IMR-90 (cell line): ENCODE results near the gene SLC23A2. TPM values are rescaled to one million over a fixed set of nuclear protein-coding genes. Genes with fewer than 3 reads are reported as not detected.
A peak's percentile ranks its signal among the peaks of the same experiment; 100 is the strongest.

Experiments used
- ATAC-seq: fragments of 200-7000 bp; cut with Tn5 transposase; 2 replicates; pipeline ENCODE4 v1.9.1; 2020; ENCODE audit warnings: low read depth, mild to moderate bottlenecking, moderate library complexity
- BruUV-seq: library from RNA; stranded (reverse); fragments of 400-500 nt; replicated peaks from 2 replicates; lab custom pipeline; 2021; lab: Mats Ljungman, UMichigan
- CTCF ChIA-PET: fragments of 300-600 bp; formaldehyde crosslinking; extraction: SDS; loops from one replicate; lab custom pipeline; 2021; ENCODE audit warnings: antibody characterized with exemption; lab: Yijun Ruan, JAX
- POLR2A ChIA-PET: fragments of 300-600 bp; sonication (Branson Sonifier 250); formaldehyde crosslinking; loops from one replicate; lab custom pipeline; 2022; ENCODE audit warnings: antibody characterized with exemption; ENCODE audit not compliant: unreplicated experiment; lab: Charles Lee
- DNase-seq: peaks from one replicate; pipeline ENCODE4 v3.0.0; 2013
- H2AFZ ChIP-seq: replicated peaks from 2 replicates; pipeline ENCODE3; 2013; ENCODE audit warnings: low read length, mild to moderate bottlenecking; ENCODE audit not compliant: poor library complexity
- H2AK5ac ChIP-seq: 2 replicates; pipeline ENCODE4 v1.6.1; 2013; ENCODE audit warnings: low read depth, low read length, inconsistent platforms
- H2AK9ac ChIP-seq: replicated peaks from 2 replicates; pipeline ENCODE3; 2013; ENCODE audit warnings: mild to moderate bottlenecking, low read depth, low read length, moderate library complexity; ENCODE audit not compliant: poor library complexity
- H2BK120ac ChIP-seq: 2 replicates; pipeline ENCODE4 v1.6.1; 2013; ENCODE audit warnings: low read depth, low read length, inconsistent platforms
- H2BK15ac ChIP-seq: 3 replicates; pipeline ENCODE4 v1.6.1; 2013; ENCODE audit warnings: low read depth, low read length, inconsistent platforms
- H2BK20ac ChIP-seq: 2 replicates; pipeline ENCODE4 v1.6.1; 2013; ENCODE audit warnings: low read depth, mild to moderate bottlenecking, inconsistent platforms, low read length, moderate library complexity
- H2BK5ac ChIP-seq: 2 replicates; pipeline ENCODE4 v1.6.1; 2013; ENCODE audit warnings: mild to moderate bottlenecking, low read depth, low read length, inconsistent platforms; ENCODE audit not compliant: poor library complexity, severe bottlenecking
- H3K14ac ChIP-seq: replicated peaks from 2 replicates; pipeline ENCODE4 v1.6.1; 2013; ENCODE audit warnings: low read depth, low read length, inconsistent platforms
- H3K18ac ChIP-seq: 2 replicates; pipeline ENCODE4 v1.6.1; 2013; ENCODE audit warnings: low read depth, low read length, control low read depth
- H3K23ac ChIP-seq: 2 replicates; pipeline ENCODE4 v1.6.1; 2013; ENCODE audit warnings: low read depth, low read length, inconsistent platforms
- H3K27ac ChIP-seq: 2 replicates; pipeline ENCODE4 v1.5.1; 2013; ENCODE audit warnings: mild to moderate bottlenecking, control low read depth, low read length; ENCODE audit not compliant: insufficient read depth
- H3K27me3 ChIP-seq: 2 replicates; pipeline ENCODE4 v1.6.1; 2013; ENCODE audit warnings: low read length; ENCODE audit not compliant: control insufficient read depth, insufficient read depth
- H3K36me3 ChIP-seq: 2 replicates; pipeline ENCODE4 v1.6.1; 2013; ENCODE audit warnings: low read length, mixed read lengths; ENCODE audit not compliant: control insufficient read depth, insufficient read depth
- H3K4ac ChIP-seq: 2 replicates; pipeline ENCODE4 v1.6.1; 2013; ENCODE audit warnings: low read depth, low read length, inconsistent platforms
- H3K4me1 ChIP-seq: 2 replicates; pipeline ENCODE4 v1.6.1; 2013; ENCODE audit warnings: low read length, mixed read lengths; ENCODE audit not compliant: control insufficient read depth, insufficient read depth
- H3K4me2 ChIP-seq: 2 replicates; pipeline ENCODE4 v1.6.1; 2013; ENCODE audit warnings: low read depth, mild to moderate bottlenecking, control low read depth, low read length, moderate library complexity
- H3K4me3 ChIP-seq: 2 replicates; pipeline ENCODE4 v1.5.1; 2013; ENCODE audit warnings: low read depth, mild to moderate bottlenecking, control low read depth, low read length, moderate library complexity; ENCODE audit not compliant: insufficient read depth
- H3K56ac ChIP-seq: 2 replicates; pipeline ENCODE4 v1.6.1; 2013; ENCODE audit warnings: low read length, inconsistent platforms; ENCODE audit not compliant: insufficient read depth; ENCODE audit errors: extremely low read depth
- H3K79me1 ChIP-seq, 2 experiments: 2 replicates each; pipeline ENCODE4 v1.6.1; 2013; ENCODE audit warnings: low read length in 2 of 2, inconsistent platforms in 1 of 2, low read depth in 1 of 2
- H3K9ac ChIP-seq: 2 replicates; pipeline ENCODE4 v1.6.1; 2013; ENCODE audit warnings: low read depth, low read length, control low read depth
- H3K9me1 ChIP-seq: 2 replicates; pipeline ENCODE4 v1.6.1; 2013; ENCODE audit warnings: low read length, inconsistent platforms; ENCODE audit not compliant: insufficient read depth
- H3K9me3 ChIP-seq: 2 replicates; pipeline ENCODE4 v1.6.1; 2013; ENCODE audit warnings: low read length; ENCODE audit not compliant: control insufficient read depth, insufficient read depth
- H4K20me1 ChIP-seq: 2 replicates; pipeline ENCODE4 v1.6.1; 2013; ENCODE audit warnings: low read length, inconsistent platforms; ENCODE audit not compliant: insufficient read depth
- H4K5ac ChIP-seq: 2 replicates; pipeline ENCODE4 v1.6.1; 2013; ENCODE audit warnings: mild to moderate bottlenecking, low read depth, low read length, control low read depth
- H4K8ac ChIP-seq, 2 experiments: 2 replicates each; pipeline ENCODE4 v1.6.1; 2013; ENCODE audit warnings: low read depth in 2 of 2, low read length in 2 of 2, control low read depth in 1 of 2, inconsistent platforms in 1 of 2
- H4K91ac ChIP-seq: 2 replicates; pipeline ENCODE4 v1.6.1; 2013; ENCODE audit warnings: low read depth, low read length, inconsistent platforms; ENCODE audit not compliant: insufficient read depth
- BHLHE40 ChIP-seq: fragments of 150-350 bp; IDR thresholded peaks from 2 replicates; pipeline ENCODE4 v1.6.1; 2016; ENCODE audit warnings: mild to moderate bottlenecking, low read depth, low read length
- CEBPB ChIP-seq: IDR thresholded peaks from 2 replicates; pipeline ENCODE4 v1.6.1; 2012; ENCODE audit warnings: low read depth, low read length, improper control_type of control experiment
- CHD1 ChIP-seq: IDR thresholded peaks from 2 replicates; pipeline ENCODE4 v1.6.1; 2012; ENCODE audit warnings: low read depth, low read length, improper control_type of control experiment
- CTCF ChIP-seq: conservative IDR thresholded peaks from 2 replicates; pipeline ENCODE4 v1.5.1; 2012; ENCODE audit warnings: mild to moderate bottlenecking, low read depth, low read length, improper control_type of control experiment
- ELK1 ChIP-seq: fragments of 150-350 bp; IDR thresholded peaks from 2 replicates; pipeline ENCODE4 v1.6.1; 2016; ENCODE audit warnings: low read depth, mild to moderate bottlenecking, low read length, moderate library complexity, borderline replicate concordance
- FOS ChIP-seq: fragments of 150-350 bp; IDR thresholded peaks from 2 replicates; pipeline ENCODE4 v1.6.1; 2016; ENCODE audit warnings: low read depth, low read length
- MAFK ChIP-seq: IDR thresholded peaks from 2 replicates; pipeline ENCODE4 v1.6.1; 2012; ENCODE audit warnings: low read depth, low read length, improper control_type of control experiment
- MAZ ChIP-seq: IDR thresholded peaks from 2 replicates; pipeline ENCODE4 v1.6.1; 2012; ENCODE audit warnings: low read depth, mild to moderate bottlenecking, low read length, improper control_type of control experiment, moderate library complexity, borderline replicate concordance
- MXI1 ChIP-seq: IDR thresholded peaks from 2 replicates; pipeline ENCODE4 v1.6.1; 2012; ENCODE audit warnings: low read depth, mild to moderate bottlenecking, low read length, moderate library complexity, borderline replicate concordance
- NFE2L2 ChIP-seq: fragments of 150-350 bp; IDR thresholded peaks from 2 replicates; pipeline ENCODE4 v1.6.1; 2016; ENCODE audit warnings: low read depth, mild to moderate bottlenecking, low read length
- POLR2A ChIP-seq: IDR thresholded peaks from 2 replicates; pipeline ENCODE4 v1.6.1; 2012; ENCODE audit warnings: mild to moderate bottlenecking, low read depth, low read length
- RAD21 ChIP-seq: IDR thresholded peaks from 2 replicates; pipeline ENCODE4 v1.6.1; 2012; ENCODE audit warnings: low read length, improper control_type of control experiment
- RCOR1 ChIP-seq: IDR thresholded peaks from 2 replicates; pipeline ENCODE4 v1.6.1; 2012; ENCODE audit warnings: mild to moderate bottlenecking, low read length, improper control_type of control experiment; ENCODE audit not compliant: insufficient replicate concordance
- RFX5 ChIP-seq: IDR thresholded peaks from 2 replicates; pipeline ENCODE4 v1.8.0; 2012; ENCODE audit warnings: low read depth, mild to moderate bottlenecking, low read length, moderate library complexity
- SMC3 ChIP-seq: fragments of 150-350 bp; IDR thresholded peaks from 2 replicates; pipeline ENCODE4 v1.6.1; 2016; ENCODE audit warnings: low read depth, mild to moderate bottlenecking, antibody characterized with exemption, low read length, moderate library complexity
- USF2 ChIP-seq: fragments of 150-350 bp; IDR thresholded peaks from 2 replicates; pipeline ENCODE4 v1.6.1; 2017; ENCODE audit warnings: mild to moderate bottlenecking, antibody characterized with exemption, low read length, low read depth
- WGBS, 2 experiments: methylation state at CpG; one replicate each; pipeline versions ENCODE4 v1.1.5 to v1.1.7; 2013; ENCODE audit warnings: missing lambda C conversion rate in 2 of 2; ENCODE audit not compliant: insufficient read length in 1 of 2; ENCODE audit errors: extremely low coverage in 2 of 2; 5-methylcytosine and 5-hydroxymethylcytosine counted together
- dilution Hi-C: fragments of 300-500 bp; cut with HindIII; formaldehyde crosslinking; loops from one replicate; pipeline ENCODE4 v1.14.3; 2018; ENCODE audit warnings: low sequenced_read_pairs; ENCODE audit not compliant: unreplicated experiment
- in situ Hi-C: fragments of 300-500 bp; cut with MboI; formaldehyde crosslinking; loops from 3 replicates; pipeline ENCODE4 v1.14.3; 2019; ENCODE audit warnings: low sequenced_read_pairs, inconsistent platforms, mixed read lengths
- intact Hi-C: fragments of 100-400 bp; cut with micrococcal nuclease; formaldehyde crosslinking; loops from 2 replicates; pipeline ENCODE4 v1.10.0; 2022
- polyA plus RNA-seq, 3 experiments: library from polyadenylated mRNA; depleted of rRNA; stranded (reverse); fragments of >200 nt; gene quantifications; 2 replicates each; pipeline ENCODE4 v1.2.3, GENCODE V29; 2012; ENCODE audit warnings: low replicate concordance in 1 of 3
- total RNA-seq: library from RNA; depleted of rRNA; stranded (reverse); fragments of >200 nt; gene quantifications from 2 replicates; pipeline ENCODE4 v1.2.3, GENCODE V29; 2012

The SLC23A2 gene
- total and polyA plus RNA-seq, 2 of the 4 experiments (the other 2 are of a cell fraction), result 10.2 to 14.4 TPM

DNA sequence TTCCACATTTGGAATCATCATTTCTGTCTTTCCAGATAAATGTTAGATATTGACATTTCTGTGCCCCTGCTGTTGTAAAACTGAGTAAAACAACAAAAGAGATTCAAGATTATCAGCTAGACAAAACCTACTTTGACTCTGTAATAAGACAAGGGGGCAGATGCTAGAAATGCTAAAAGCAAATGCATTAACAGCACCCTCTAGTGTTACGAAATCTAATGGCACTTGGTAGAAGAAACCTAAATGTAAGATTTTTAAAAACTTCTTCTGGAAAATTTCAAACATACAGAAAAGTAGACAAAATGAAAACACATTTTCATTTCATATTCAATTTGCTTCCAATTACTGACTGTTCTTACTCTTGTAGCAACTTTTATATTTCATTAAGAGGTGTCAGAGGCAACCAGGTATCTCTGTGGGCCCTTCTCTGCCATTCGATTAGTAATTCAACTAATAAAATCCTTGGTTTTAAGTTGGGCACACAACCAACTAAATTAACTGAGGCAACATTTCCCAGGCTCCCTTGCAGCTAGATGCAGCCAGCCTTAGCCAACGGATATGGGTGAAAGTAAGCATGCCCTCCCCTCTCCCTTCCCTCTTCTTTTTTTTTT lies 45.0 kb downstream of the SLC23A2 start:
- dilution Hi-C loops, result no loop called here
- intact Hi-C loops, result loop anchor here (1.0 kb wide), 1 partner anchor 144 kb away; no protein-coding TSS in a partner anchor
- Histone ChIP-seq H3K4me2 (no peak overlapping the region), H3K4ac (no peak overlapping the region), H3K27me3 (no peaks in the 10 kb centered on the region), H3K4me1 (peaks cover 15% of the 10 kb centered on the region), H2BK120ac (no peak overlapping the region), H2AK9ac (no peak overlapping the region), H3K23ac (no peak overlapping the region), H3K9me3 (no peaks in the 10 kb centered on the region), H4K8ac (no peak overlapping the region), H2BK5ac (no peak overlapping the region), H4K20me1 (no peaks in the 10 kb centered on the region), H2BK15ac (no peak overlapping the region), H3K9ac (no peak overlapping the region), H2AFZ (no peak overlapping the region), H3K36me3 (no peaks in the 10 kb centered on the region), H3K79me1 (peaks cover 15 to 32% of the 10 kb centered on the region in 2 experiments), H4K91ac (no peak overlapping the region), H3K14ac (no peak overlapping the region), H2AK5ac (no peak overlapping the region), H4K5ac (no peak overlapping the region), H3K56ac (no peak overlapping the region), H3K27ac (no peak overlapping the region), H2BK20ac (no peak overlapping the region), H3K4me3 (no peak overlapping the region), H3K18ac (no peak overlapping the region), H3K9me1 (no peaks in the 10 kb centered on the region; the same call in 1 of the 2 replicates)
- TF ChIP-seq RFX5 (no peak), CHD1 (no peak), RCOR1 (no peak), CEBPB (peak; percentile 68), POLR2A (no peak), MAZ (no peak), CTCF (peak; percentile 92), FOS (no peak), RAD21 (peak; percentile 87), USF2 (no peak), SMC3 (peak; percentile 87), MXI1 (no peak), MAFK (no peak), ELK1 (no peak), BHLHE40 (no peak), NFE2L2 (no peak)
- no peak for ATAC-seq
- peak; percentile 75 for DNase-seq
- BruUV-seq, result no TSS peak
- ChIA-PET POLR2A (no interaction called here), CTCF (interaction anchor here (0.6 to 1.9 kb wide), 8 partner anchors 14 to 215 kb away, joined by 3 to 7 read pairs (median 4); no protein-coding TSS in a partner anchor)
- in situ Hi-C loops, result loop anchor here (25.0 kb wide), 1 partner anchor 344 kb away; no protein-coding TSS in a partner anchor
- WGBS, 2 experiments, result no CpG with 5 or more reads among the region's 3 CpGs
